Vagina (tissue), 2 donors: Measurements from ENCODE around the gene SLC17A7. TPM values are rescaled to one million over a fixed set of nuclear protein-coding genes. Genes with fewer than 3 reads are reported as not detected.
"Not testable (repeated sequence)": the region's sequence is repeated elsewhere in the genome, so short reads cannot be mapped to it uniquely, and the experiment has no call there.

Experiments
- DNase-seq, 2 donors: peaks; one replicate each; pipeline ENCODE4 v3.0.0-alpha.2; 2017; ENCODE audit errors: extremely low spot score in 2 of 2
- H3K27ac ChIP-seq: fragments of 200-600 bp; sonication (generic); one replicate; pipeline ENCODE4 v1.5.1; 2019
- H3K27me3 ChIP-seq: fragments of 200-600 bp; sonication (generic); one replicate; pipeline ENCODE4 v1.5.1; 2019
- H3K36me3 ChIP-seq, 2 donors: fragments of 200-600 bp; sonication (generic); one replicate each; pipeline ENCODE4 v1.5.1; 2017 to 2019
- H3K4me1 ChIP-seq: fragments of 200-600 bp; sonication (generic); one replicate; pipeline ENCODE4 v1.5.1; 2019
- H3K4me3 ChIP-seq, 2 donors: fragments of 200-600 bp; sonication (generic); 1 replicate in 1 of 2; 2 replicates in 1 of 2; pipeline ENCODE4 v1.5.1; 2016 to 2019
- H3K9me3 ChIP-seq: fragments of 200-600 bp; sonication (generic); one replicate; pipeline ENCODE4 v1.5.1; 2019
- CTCF ChIP-seq, 3 experiments: fragments of 450-650 bp in 2 of 3; fragments of 200-600 bp in 1 of 3; sonication (generic) in 1 of 3; IDR thresholded peaks; one replicate each; pipeline ENCODE4 v1.5.1; 2017 to 2019; ENCODE audit warnings: antibody characterized with exemption in 3 of 3, mild to moderate bottlenecking in 2 of 3, moderate library complexity in 2 of 3
- POLR2A ChIP-seq, 2 donors: fragments of 450-650 bp; IDR thresholded peaks; one replicate each; pipeline ENCODE4 v1.6.1; 2017; ENCODE audit warnings: antibody characterized with exemption in 2 of 2, mild to moderate bottlenecking in 2 of 2, moderate library complexity in 2 of 2
- POLR2AphosphoS5 ChIP-seq, 2 donors: sonication (generic); formaldehyde crosslinking; IDR thresholded peaks; one replicate each; pipeline ENCODE4 v1.9.0; 2017; ENCODE audit warnings: antibody characterized with exemption in 2 of 2, mild to moderate bottlenecking in 2 of 2, low read depth in 1 of 2; ENCODE audit not compliant: insufficient read depth in 1 of 2
- intact Hi-C: fragments of 100-400 bp; cut with DNase I; formaldehyde crosslinking; loops from one replicate; pipeline ENCODE4 v1.15.1; 2023
- total RNA-seq: library from RNA; depleted of rRNA; stranded (reverse); fragments of >200 nt; gene quantifications from one replicate; pipeline ENCODE4 v1.2.3, GENCODE V29; 2016

The SLC17A7 gene
- total RNA-seq, 1 donor from 2014 or later, result 0.74 TPM

GRCh38 chr19:49450405-49450804, 9.1 kb upstream of the SLC17A7 start:
- Histone ChIP-seq H3K27ac (no peak overlapping the region), H3K4me3 (no peak overlapping the region), H3K36me3 (peaks cover 0 to 10% of the 10 kb centered on the region in 2 donors), H3K4me1 (peaks cover 50% of the 10 kb centered on the region), H3K9me3 (no peaks in the 10 kb centered on the region), H3K27me3 (no peaks in the 10 kb centered on the region)
- intact Hi-C loops, result no loop called here
- TF ChIP-seq CTCF (IDR thresholded peaks at IDR 0.05), result no peak
- TF ChIP-seq POLR2A (IDR thresholded peaks at IDR 0.05), result no peak
- no peak for TF ChIP-seq POLR2AphosphoS5 (IDR thresholded peaks at IDR 0.05; ENCODE audit: insufficient read depth in 1 of 2, low read depth in 1 of 2)
- no peak for DNase-seq

GRCh38 chr19:49448432-49448786, 7.1 kb upstream of the SLC17A7 start:
- H3K27me3 ChIP-seq, result no peaks in the 10 kb centered on the region
- no peak for DNase-seq
- peaks cover 31% of the 10 kb centered on the region for H3K4me1 ChIP-seq
- peaks cover 0 to 10% of the 10 kb centered on the region in 2 donors for H3K36me3 ChIP-seq
- TF ChIP-seq CTCF (IDR thresholded peaks at IDR 0.05) (no peak), POLR2A (IDR thresholded peaks at IDR 0.05) (no peak), POLR2AphosphoS5 (IDR thresholded peaks at IDR 0.05; ENCODE audit: insufficient read depth in 1 of 2, low read depth in 1 of 2) (no peak)
- H3K4me3 ChIP-seq, result no peak overlapping the region
- H3K9me3 ChIP-seq, result no peaks in the 10 kb centered on the region
- H3K27ac ChIP-seq, result no peak overlapping the region
- intact Hi-C loops, result loop anchor here (10.0 kb wide), 2 partner anchors 84 to 224 kb away; partner anchors contain the start of genes DKKL1 and TEAD2

GRCh38 chr19:49447485-49448431, 6.4 kb upstream of the SLC17A7 start:
- DNase-seq, result no peak
- H3K4me3 ChIP-seq, result no peak overlapping the region
- TF ChIP-seq POLR2AphosphoS5 (IDR thresholded peaks at IDR 0.05; ENCODE audit: insufficient read depth in 1 of 2, low read depth in 1 of 2) (no peak), POLR2A (IDR thresholded peaks at IDR 0.05) (no peak), CTCF (IDR thresholded peaks at IDR 0.05) (no peak)
- peaks cover 0 to 10% of the 10 kb centered on the region in 2 donors for H3K36me3 ChIP-seq
- peak overlapping the region; percentile 44 for H3K27ac ChIP-seq
- peaks cover 31% of the 10 kb centered on the region for H3K4me1 ChIP-seq
- no peaks in the 10 kb centered on the region for H3K9me3 ChIP-seq
- intact Hi-C loops, result loop anchor here (10.0 kb wide), 2 partner anchors 83 to 223 kb away; partner anchors contain the start of genes DKKL1 and TEAD2
- no peaks in the 10 kb centered on the region for H3K27me3 ChIP-seq

- Histone ChIP-seq H3K9me3 (no peaks in the 10 kb centered on the region), H3K27me3 (no peaks in the 10 kb centered on the region), H3K4me3 (no peak overlapping the region), H3K36me3 (peaks cover 0 to 10% of the 10 kb centered on the region in 2 donors), H3K4me1 (peaks cover 45% of the 10 kb centered on the region), H3K27ac (no peak overlapping the region)
- DNase-seq, result no peak
- intact Hi-C loops, result loop anchor here (10.0 kb wide), 2 partner anchors 81 to 221 kb away; partner anchors contain the start of genes DKKL1 and TEAD2
- no peak for TF ChIP-seq CTCF (IDR thresholded peaks at IDR 0.05)
- no peak for TF ChIP-seq POLR2A (IDR thresholded peaks at IDR 0.05)
- TF ChIP-seq POLR2AphosphoS5 (IDR thresholded peaks at IDR 0.05; ENCODE audit: insufficient read depth in 1 of 2, low read depth in 1 of 2), result no peak
These were observed 4.7 kb upstream of the SLC17A7 start for GRCh38 chr19:49445997-49446396.

GRCh38 chr19:49444100-49444700, 2.9 kb upstream of the SLC17A7 start:
- peaks cover 35% of the 10 kb centered on the region for H3K4me1 ChIP-seq
- peak overlapping the region; percentile 83 for H3K27ac ChIP-seq
- intact Hi-C loops, result loop anchor here (10.0 kb wide), 2 partner anchors 79 to 219 kb away; partner anchors contain the start of genes DKKL1 and TEAD2
- H3K9me3 ChIP-seq, H3K27me3 ChIP-seq, DNase-seq, H3K36me3 ChIP-seq: not testable (repeated sequence)
- peak overlapping the region in 1 of 2 donors; percentile 70 for H3K4me3 ChIP-seq
